GM12873 (cell line): Measurements from ENCODE around the gene PRPS2.

Experiments used
- TF ChIP-seq, protein P1 (sequence below): IDR thresholded peaks from 2 replicates; pipeline ENCODE4 v1.5.1; 2012; ENCODE audit warnings: low read depth, mild to moderate bottlenecking, moderate library complexity, low read length, control low read depth; ENCODE audit not compliant: insufficient read depth; ENCODE audit errors: missing control alignments

The PRPS2 gene

DNA sequence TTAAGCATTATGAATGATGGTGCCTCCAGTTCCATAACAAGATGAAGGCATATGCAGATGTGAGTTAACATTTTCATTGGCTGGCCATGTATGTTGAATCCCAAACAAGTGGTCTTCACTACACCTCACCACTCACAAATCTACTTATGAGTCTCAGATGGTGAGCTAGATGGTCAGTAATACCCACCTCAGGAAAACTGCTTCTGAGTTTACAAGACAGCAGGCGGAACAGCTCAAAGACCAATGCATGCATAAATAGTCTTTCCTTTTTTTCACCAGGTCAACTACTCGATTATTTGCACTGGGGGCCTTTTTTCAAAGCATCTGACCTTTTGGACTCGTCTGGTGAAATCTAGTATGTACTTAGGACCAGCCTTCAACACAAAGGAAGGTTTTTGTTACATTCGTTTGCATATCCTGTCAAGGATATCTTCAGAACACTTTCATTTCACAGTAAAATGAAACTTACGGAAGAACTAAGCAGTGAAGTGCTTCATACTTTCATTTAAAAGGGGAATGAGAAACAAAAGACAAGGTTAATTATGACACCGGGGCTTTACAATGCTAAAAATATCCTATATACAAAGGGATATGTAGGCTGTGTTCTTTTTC lies 52.6 kb downstream of the PRPS2 start:
- TF ChIP-seq, protein P1, sequence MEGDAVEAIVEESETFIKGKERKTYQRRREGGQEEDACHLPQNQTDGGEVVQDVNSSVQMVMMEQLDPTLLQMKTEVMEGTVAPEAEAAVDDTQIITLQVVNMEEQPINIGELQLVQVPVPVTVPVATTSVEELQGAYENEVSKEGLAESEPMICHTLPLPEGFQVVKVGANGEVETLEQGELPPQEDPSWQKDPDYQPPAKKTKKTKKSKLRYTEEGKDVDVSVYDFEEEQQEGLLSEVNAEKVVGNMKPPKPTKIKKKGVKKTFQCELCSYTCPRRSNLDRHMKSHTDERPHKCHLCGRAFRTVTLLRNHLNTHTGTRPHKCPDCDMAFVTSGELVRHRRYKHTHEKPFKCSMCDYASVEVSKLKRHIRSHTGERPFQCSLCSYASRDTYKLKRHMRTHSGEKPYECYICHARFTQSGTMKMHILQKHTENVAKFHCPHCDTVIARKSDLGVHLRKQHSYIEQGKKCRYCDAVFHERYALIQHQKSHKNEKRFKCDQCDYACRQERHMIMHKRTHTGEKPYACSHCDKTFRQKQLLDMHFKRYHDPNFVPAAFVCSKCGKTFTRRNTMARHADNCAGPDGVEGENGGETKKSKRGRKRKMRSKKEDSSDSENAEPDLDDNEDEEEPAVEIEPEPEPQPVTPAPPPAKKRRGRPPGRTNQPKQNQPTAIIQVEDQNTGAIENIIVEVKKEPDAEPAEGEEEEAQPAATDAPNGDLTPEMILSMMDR, result no peak

DNA sequence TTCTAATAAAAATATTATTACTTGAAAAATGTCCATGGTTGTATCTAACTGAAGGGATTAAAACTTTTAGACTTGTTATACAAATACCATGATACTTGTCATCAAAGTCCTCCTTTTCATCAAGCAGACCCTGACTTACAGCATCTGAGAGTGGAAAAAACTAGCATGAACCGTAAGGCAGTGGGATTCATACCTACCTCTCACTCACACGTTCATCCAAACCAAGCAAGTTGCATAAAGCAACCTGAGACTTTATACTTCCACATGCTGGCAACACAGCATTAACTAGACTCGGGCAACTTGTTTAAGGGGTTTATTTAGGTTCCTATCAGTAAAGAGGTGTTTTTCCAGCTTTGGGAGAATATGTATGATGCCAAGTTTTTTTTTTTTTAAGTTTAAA lies 53.1 kb downstream of the PRPS2 start:
- TF ChIP-seq, protein P1, result no peak

- TF ChIP-seq, protein P1, result no peak
These were observed 74.1 kb downstream of the PRPS2 start for GRCh38 chrX:12865359-12865758.

- TF ChIP-seq, protein P1, result no peak
These were observed 75.5 kb downstream of the PRPS2 start, which contains the start of gene TLR7 for GRCh38 chrX:12866451-12867377. TLR7 (plus strand) TSS chrX:12867072; CDS start chrX:12867579, 507 bp downstream.

GRCh38 chrX:12867685-12868084 lies 76.5 kb downstream of the PRPS2 start:
- TF ChIP-seq, protein P1, result no peak

- TF ChIP-seq, protein P1, result no peak
These were observed 77.5 kb downstream of the PRPS2 start for GRCh38 chrX:12868747-12869146.

DNA sequence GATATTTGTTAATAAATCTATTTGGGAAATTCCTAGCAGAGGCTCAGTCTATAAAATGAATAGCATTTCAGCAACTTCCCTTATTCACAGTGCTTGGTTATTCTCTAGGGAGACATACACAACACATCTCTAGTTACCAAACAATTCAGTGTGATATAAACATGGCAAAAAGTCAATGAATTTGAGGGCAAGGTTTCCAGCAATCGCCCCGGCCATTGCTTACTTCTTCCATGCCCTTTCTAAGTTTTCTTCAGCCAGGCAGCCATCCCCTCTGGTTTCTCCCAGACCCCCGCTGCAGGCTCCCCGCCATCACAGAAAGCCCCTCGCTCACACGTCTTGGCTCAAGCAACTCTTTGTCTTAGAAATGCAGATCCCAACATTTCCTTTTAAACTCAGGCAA lies 80.0 kb downstream of the PRPS2 start:
- TF ChIP-seq, protein P1, result no peak
